ENCODE data around the gene TMED1.

- TF ChIP-seq CTCF (IDR thresholded peaks at IDR 0.05; ENCODE audit: insufficient read depth, low read length) (no peak), POLR2AphosphoS5 (IDR thresholded peaks at IDR 0.05; ENCODE audit: low read depth) (no peak), SPI1 (IDR thresholded peaks at IDR 0.05; ENCODE audit: borderline replicate concordance, low read depth) (no peak), REST (IDR thresholded peaks at IDR 0.05; ENCODE audit: insufficient replicate concordance, low read depth) (no peak), GABPA (IDR thresholded peaks at IDR 0.05; ENCODE audit: low read depth) (no peak)
Observed at GRCh38 chr19:10850631-10851030, 14.6 kb upstream of the TMED1 start.

Data from HL-60 (cell line).